Osteoblast (primary cell): ENCODE data around the gene TAT. TPM values are rescaled to one million over a fixed set of nuclear protein-coding genes. Genes with fewer than 3 reads are reported as not detected.
"Not testable (repeated sequence)": the region's sequence is repeated elsewhere in the genome, so short reads cannot be mapped to it uniquely, and the experiment has no call there.

ENCODE experiments used
- DNase-seq: peaks from one replicate; pipeline ENCODE4 v3.0.0; 2011; ENCODE audit warnings: low spot score, mixed read lengths; ENCODE audit not compliant: insufficient read length; ENCODE audit errors: missing footprints
- H2AFZ ChIP-seq: 2 replicates; pipeline ENCODE4 v1.6.0; 2011; ENCODE audit warnings: mild to moderate bottlenecking, low read length
- H3K27ac ChIP-seq: 2 replicates; pipeline ENCODE4 v1.5.1; 2011; ENCODE audit warnings: mild to moderate bottlenecking, low read depth, low read length, moderate library complexity
- H3K27me3 ChIP-seq: 2 replicates; pipeline ENCODE4 v1.6.0; 2012; ENCODE audit warnings: mild to moderate bottlenecking, control low read depth, inconsistent platforms, low read length, moderate library complexity; ENCODE audit not compliant: insufficient read depth
- H3K36me3 ChIP-seq: 2 replicates; pipeline ENCODE4 v1.5.1; 2011; ENCODE audit warnings: mild to moderate bottlenecking, low read length, control low read depth, moderate library complexity; ENCODE audit not compliant: insufficient read depth
- H3K4me1 ChIP-seq: 2 replicates; pipeline ENCODE4 v1.5.1; 2011; ENCODE audit warnings: mild to moderate bottlenecking, low read length, control low read depth, moderate library complexity; ENCODE audit not compliant: insufficient read depth
- H3K4me2 ChIP-seq: 2 replicates; pipeline ENCODE4 v1.6.0; 2011; ENCODE audit warnings: mild to moderate bottlenecking, low read length; ENCODE audit not compliant: insufficient read depth
- H3K4me3 ChIP-seq: fragments of 200-600 bp; sonication (generic); 3 replicates; pipeline ENCODE4 v1.5.1; 2012; ENCODE audit warnings: mild to moderate bottlenecking, low read length, inconsistent platforms; ENCODE audit not compliant: insufficient read depth
- H3K79me2 ChIP-seq: 2 replicates; pipeline ENCODE4 v1.6.0; 2012; ENCODE audit warnings: mild to moderate bottlenecking, low read length, control low read depth, inconsistent platforms; ENCODE audit not compliant: insufficient read depth
- H3K9me3 ChIP-seq: 2 replicates; pipeline ENCODE4 v1.5.1; 2011; ENCODE audit warnings: low read depth, low read length, control low read depth
- H4K20me1 ChIP-seq: 2 replicates; pipeline ENCODE4 v1.6.0; 2012; ENCODE audit warnings: mild to moderate bottlenecking, low read length, control low read depth; ENCODE audit not compliant: insufficient read depth
- CTCF ChIP-seq: IDR thresholded peaks from 2 replicates; pipeline ENCODE4 v1.5.1; 2011; ENCODE audit warnings: mild to moderate bottlenecking, low read depth, low read length, moderate library complexity; ENCODE audit errors: extremely low read depth
- total RNA-seq: library from RNA; depleted of rRNA; stranded (reverse); fragments of >200 nt; gene quantifications from 2 replicates; pipeline ENCODE4 v1.2.3, GENCODE V29; 2012

Gene TAT
- total RNA-seq, 1 donor = under 0.01 TPM

- H3K9me3 ChIP-seq = no peaks in the 10 kb centered on the region
- no peak for TF ChIP-seq CTCF
- H2AFZ ChIP-seq = no peak overlapping the region
- no peak for DNase-seq
- H3K4me3 ChIP-seq = no peak overlapping the region
- H3K4me2 ChIP-seq = no peak overlapping the region
- no peak overlapping the region for H3K27ac ChIP-seq
- H3K4me1 ChIP-seq = no peaks in the 10 kb centered on the region
- peaks cover 23% of the 10 kb centered on the region for H3K27me3 ChIP-seq
- no peaks in the 10 kb centered on the region for H4K20me1 ChIP-seq
- no peaks in the 10 kb centered on the region for H3K79me2 ChIP-seq
- no peaks in the 10 kb centered on the region for H3K36me3 ChIP-seq
Measured at GRCh38 chr16:71622088-71622487, 45.2 kb upstream of the TAT start.

GRCh38 chr16:71618429-71618828 is 41.5 kb upstream of the TAT start:
- no peaks in the 10 kb centered on the region for H3K4me1 ChIP-seq
- H3K4me2 ChIP-seq = no peak overlapping the region
- no peak overlapping the region for H3K4me3 ChIP-seq
- no peak for DNase-seq
- H3K36me3 ChIP-seq = no peaks in the 10 kb centered on the region
- no peaks in the 10 kb centered on the region for H3K79me2 ChIP-seq
- peaks cover under 1% of the 10 kb centered on the region for H3K27me3 ChIP-seq
- H4K20me1 ChIP-seq = no peaks in the 10 kb centered on the region
- TF ChIP-seq CTCF = no peak
- no peaks in the 10 kb centered on the region for H3K9me3 ChIP-seq
- no peak overlapping the region for H3K27ac ChIP-seq
- no peak overlapping the region for H2AFZ ChIP-seq

- not testable (repeated sequence) for H3K9me3 ChIP-seq, H3K4me1 ChIP-seq, DNase-seq, H3K36me3 ChIP-seq, H3K79me2 ChIP-seq, H3K27ac ChIP-seq, H3K27me3 ChIP-seq, H3K4me2 ChIP-seq, H3K4me3 ChIP-seq, H4K20me1 ChIP-seq, H2AFZ ChIP-seq
Measured at GRCh38 chr16:71614956-71615355, 38.1 kb upstream of the TAT start.

GRCh38 chr16:71610936-71611871 is 34.3 kb upstream of the TAT start:
- H3K4me2 ChIP-seq = peak overlapping the region; percentile 32
- peak; percentile 95 for TF ChIP-seq CTCF
- peak overlapping the region; percentile 21 for H2AFZ ChIP-seq
- no peaks in the 10 kb centered on the region for H4K20me1 ChIP-seq
- H3K9me3 ChIP-seq = no peaks in the 10 kb centered on the region
- DNase-seq = peak; percentile 93
- peaks cover 5% of the 10 kb centered on the region for H3K27me3 ChIP-seq
- H3K36me3 ChIP-seq = no peaks in the 10 kb centered on the region
- no peaks in the 10 kb centered on the region for H3K4me1 ChIP-seq
- H3K79me2 ChIP-seq = no peaks in the 10 kb centered on the region
- H3K4me3 ChIP-seq = no peak overlapping the region
- H3K27ac ChIP-seq = no peak overlapping the region
